Cardiac fibroblast (primary cell): ENCODE results near the gene GFOD2.

Experiments
- DNase-seq, 2 donors: peaks; one replicate each; pipeline versions ENCODE4 v3.0.0 to v3.0.0-alpha.2; 2010; ENCODE audit warnings: low read depth in 2 of 2
- H3K4me3 ChIP-seq, 2 donors: replicated peaks in 1 of 2; 1 replicate in 1 of 2; 2 replicates in 1 of 2; pipeline ENCODE4 v1.5.1; 2011; ENCODE audit warnings: low read depth in 2 of 2, low read length in 2 of 2, mild to moderate bottlenecking in 2 of 2, moderate library complexity in 1 of 2
- CTCF ChIP-seq: IDR thresholded peaks from one replicate; pipeline ENCODE4 v1.5.1; 2011; ENCODE audit warnings: low read depth, mild to moderate bottlenecking, low read length, inconsistent platforms

The GFOD2 gene

GRCh38 chr16:67653128-67653788 is 65.9 kb downstream of the GFOD2 start:
- peak overlapping the region; percentile 46 to 53 for H3K4me3 ChIP-seq
- no peak for DNase-seq
- TF ChIP-seq CTCF = no peak

GRCh38 chr16:67652578-67653127 is 66.5 kb downstream of the GFOD2 start:
- no peak for TF ChIP-seq CTCF
- DNase-seq = no peak
- peak overlapping the region; percentile 19 to 46 for H3K4me3 ChIP-seq

- no peak overlapping the region for H3K4me3 ChIP-seq
- no peak for DNase-seq
- TF ChIP-seq CTCF = no peak
Observed at GRCh38 chr16:67651847-67652246, 67.3 kb downstream of the GFOD2 start.

- no peak for TF ChIP-seq CTCF
- DNase-seq = no peak
- no peak overlapping the region for H3K4me3 ChIP-seq
Observed at GRCh38 chr16:67651039-67651438, 68.1 kb downstream of the GFOD2 start.

GRCh38 chr16:67650023-67650422 is 69.1 kb downstream of the GFOD2 start:
- TF ChIP-seq CTCF = no peak
- no peak for DNase-seq
- no peak overlapping the region for H3K4me3 ChIP-seq

- no peak for TF ChIP-seq CTCF
- H3K4me3 ChIP-seq = no peak overlapping the region
Observed at GRCh38 chr16:67649494-67649931, 69.6 kb downstream of the GFOD2 start.

More at GRCh38 chr16:67649494-67649931, 69.6 kb downstream of the GFOD2 start:
- DNase-seq = no peak
